Body of pancreas (tissue), 4 donors: ENCODE results near the gene RPTOR. TPM values are rescaled to one million over a fixed set of nuclear protein-coding genes. Genes with fewer than 3 reads are reported as not detected.

Experiments
- ATAC-seq: fragments of 150-250 bp; one replicate; pipeline ENCODE4 v1.9.1; 2016
- DNase-seq, 4 donors: peaks; one replicate each; pipeline ENCODE4 v3.0.0-alpha.2; 2019
- H3K27ac ChIP-seq, 4 donors: fragments of 200-600 bp; sonication (generic); 1 replicate in 3 of 4; 2 replicates in 1 of 4; pipeline versions ENCODE4 v1.5.1 to v1.6.1; 2016 to 2019; ENCODE audit warnings: mild to moderate bottlenecking in 1 of 4, mixed read lengths in 1 of 4, moderate library complexity in 1 of 4
- H3K27me3 ChIP-seq, 2 donors: fragments of 200-600 bp; sonication (generic); one replicate each; pipeline ENCODE4 v1.6.0; 2016; ENCODE audit warnings: mild to moderate bottlenecking in 1 of 2
- H3K36me3 ChIP-seq, 2 donors: fragments of 200-600 bp; sonication (generic); replicated peaks in 1 of 2; 2 replicates each; pipeline ENCODE4 v1.5.1; 2016; ENCODE audit warnings: low read depth in 2 of 2; ENCODE audit not compliant: insufficient read depth in 1 of 2
- H3K4me1 ChIP-seq: fragments of 200-600 bp; sonication (generic); one replicate; pipeline ENCODE4 v1.6.0; 2016
- H3K4me3 ChIP-seq, 2 donors: fragments of 200-600 bp; sonication (generic); 1 replicate in 1 of 2; 2 replicates in 1 of 2; pipeline ENCODE4 v1.5.1; 2016 to 2019
- H3K9me3 ChIP-seq, 3 donors: fragments of 200-600 bp; sonication (generic); 1 replicate in 2 of 3; 2 replicates in 1 of 3; pipeline ENCODE4 v1.5.1; 2016
- CTCF ChIP-seq, 7 experiments: fragments of 450-650 bp in 4 of 7; fragments of 200-600 bp in 3 of 7; sonication (generic) in 3 of 7; IDR thresholded peaks; one replicate each; pipeline ENCODE4 v1.5.1; 2016 to 2019; ENCODE audit warnings: antibody characterized with exemption in 7 of 7
- POLR2A ChIP-seq, 3 donors: fragments of 450-650 bp; IDR thresholded peaks; one replicate each; pipeline ENCODE4 v1.6.1; 2016; ENCODE audit warnings: antibody characterized with exemption in 3 of 3, mild to moderate bottlenecking in 2 of 3
- WGBS, 2 donors: methylation state at CpG; one replicate each; pipeline ENCODE4 v1.1.5; 2017; 5-methylcytosine and 5-hydroxymethylcytosine counted together
- intact Hi-C: fragments of 100-400 bp; cut with DNase I; formaldehyde crosslinking; loops from one replicate; pipeline ENCODE4 v1.15.1; 2023
- total RNA-seq, 2 donors: library from RNA; depleted of rRNA; stranded (reverse); fragments of >200 nt; gene quantifications; one replicate each; pipeline ENCODE4 v1.1.0, GENCODE V29; 2016

RPTOR gene
- total RNA-seq, 2 donors from 2014 or later = 22.3 to 34.3 TPM

DNA sequence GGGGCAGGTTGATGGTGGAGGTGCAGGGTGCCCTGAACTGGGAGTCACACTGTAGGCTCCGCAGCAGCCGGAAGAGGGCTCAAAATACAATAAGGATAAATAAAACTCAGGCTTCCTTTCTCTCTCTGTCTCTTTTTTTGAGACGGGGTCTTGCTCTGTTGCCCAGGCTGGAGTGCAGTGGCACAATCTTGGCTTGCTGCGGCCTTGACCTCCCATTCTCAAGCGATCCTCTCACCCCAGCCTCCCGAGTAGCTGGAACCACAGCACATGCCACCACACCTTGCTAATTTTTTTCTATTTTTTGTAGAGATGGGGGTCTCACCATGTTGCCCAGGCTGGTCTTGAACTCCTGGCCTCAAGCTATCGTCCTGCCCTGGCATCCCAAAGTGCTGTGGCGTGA, 35.3 kb upstream of the RPTOR start:
- WGBS, 2 donors = 56 to 61% methylated on average over 8 of the region's 8 CpGs
- no peaks in the 10 kb centered on the region for H3K36me3 ChIP-seq
- peaks cover 0 to 9% of the 10 kb centered on the region in 2 donors for H3K27me3 ChIP-seq
- no peaks in the 10 kb centered on the region for H3K4me1 ChIP-seq
- TF ChIP-seq POLR2A (IDR thresholded peaks at IDR 0.05) (no peak), CTCF (IDR thresholded peaks at IDR 0.05) (no peak)
- no peak for DNase-seq
- ATAC-seq = no peak
- no peak overlapping the region for H3K27ac ChIP-seq
- no peak overlapping the region for H3K4me3 ChIP-seq
- no peaks in the 10 kb centered on the region for H3K9me3 ChIP-seq
- intact Hi-C loops = no loop called here

- Histone ChIP-seq H3K9me3 (no peaks in the 10 kb centered on the region), H3K4me3 (no peak overlapping the region), H3K27ac (no peak overlapping the region), H3K4me1 (no peaks in the 10 kb centered on the region), H3K36me3 (no peaks in the 10 kb centered on the region), H3K27me3 (peaks cover 0 to 9% of the 10 kb centered on the region in 2 donors)
- 62 to 72% methylated on average over 8 to 14 of the region's 14 CpGs for WGBS, 2 donors
- TF ChIP-seq POLR2A (IDR thresholded peaks at IDR 0.05) (no peak), CTCF (IDR thresholded peaks at IDR 0.05) (no peak)
- DNase-seq (no peak), ATAC-seq (no peak)
- intact Hi-C loops = no loop called here
Measured at GRCh38 chr17:80510132-80510531, 34.5 kb upstream of the RPTOR start.

DNA sequence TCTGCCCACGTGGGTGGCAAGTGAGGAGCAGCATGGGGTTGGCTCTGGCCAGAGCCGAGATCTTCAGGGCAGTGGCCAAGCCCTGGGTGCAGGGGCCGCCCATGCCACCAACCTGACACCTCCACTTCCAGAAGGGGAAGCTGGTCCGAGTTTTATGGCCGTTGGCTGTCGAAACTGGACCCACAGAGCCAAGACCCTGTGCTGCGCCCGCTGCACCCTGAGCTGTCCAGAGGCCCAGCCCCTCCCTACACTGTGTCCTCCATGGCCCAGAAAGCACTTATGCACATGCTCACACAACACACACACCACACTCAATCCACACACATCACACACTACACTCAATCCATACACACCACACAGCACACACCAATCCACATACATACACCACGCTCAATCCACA, 33.9 kb upstream of the RPTOR start:
- H3K27me3 ChIP-seq = peaks cover 0 to 5% of the 10 kb centered on the region in 2 donors
- no peak for ATAC-seq

DNA sequence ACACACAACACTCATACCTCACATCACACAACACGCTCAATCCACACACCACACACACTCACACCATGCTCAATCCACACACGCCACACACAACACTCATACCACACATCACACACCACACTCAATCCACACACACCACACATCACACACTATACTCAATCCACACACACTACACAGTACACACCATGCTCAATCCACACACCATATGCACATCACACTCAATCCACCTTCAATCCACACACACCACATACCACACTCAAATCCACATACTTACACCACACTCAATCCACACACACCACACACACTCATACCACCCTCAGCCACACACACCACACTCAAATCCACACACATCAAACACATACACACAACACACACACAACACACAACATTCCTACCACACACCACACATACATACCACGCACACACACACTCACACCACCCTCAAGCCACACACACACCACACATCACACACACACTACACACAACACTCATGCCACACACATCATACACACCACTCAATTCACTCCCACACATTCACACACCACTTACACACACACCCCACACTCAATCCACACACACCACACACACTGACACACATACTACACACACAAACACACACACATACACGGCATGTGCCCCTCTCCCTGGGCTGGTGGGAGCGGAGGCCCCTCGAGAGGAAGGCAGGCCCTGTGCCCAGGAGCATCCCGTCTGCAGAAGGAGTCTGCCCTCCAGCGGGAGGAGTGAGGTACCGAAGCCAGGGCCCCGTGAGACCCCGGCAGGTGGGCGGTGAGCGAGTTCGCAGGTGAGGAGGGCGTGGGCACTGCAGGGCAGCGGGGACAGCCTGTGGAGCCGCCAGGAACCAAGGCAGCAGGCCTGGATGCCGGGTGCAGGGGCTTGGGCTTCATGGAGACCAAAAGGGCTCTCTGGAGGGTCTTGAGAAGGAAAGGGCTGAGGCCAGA, 33.1 kb upstream of the RPTOR start:
- 33 to 49% methylated on average over 11 to 18 of the region's 18 CpGs for WGBS, 2 donors
- intact Hi-C loops = no loop called here
- DNase-seq (no peak), ATAC-seq (no peak)
- TF ChIP-seq CTCF (IDR thresholded peaks at IDR 0.05) (no peak), POLR2A (IDR thresholded peaks at IDR 0.05) (no peak)
- Histone ChIP-seq H3K4me1 (no peaks in the 10 kb centered on the region), H3K9me3 (no peaks in the 10 kb centered on the region), H3K4me3 (no peak overlapping the region), H3K27ac (no peak overlapping the region), H3K27me3 (no peaks in the 10 kb centered on the region), H3K36me3 (no peaks in the 10 kb centered on the region)

More for the DNA sequence above, 33.9 kb upstream of the RPTOR start:
- H3K27ac ChIP-seq = no peak overlapping the region
- no peaks in the 10 kb centered on the region for H3K36me3 ChIP-seq
- 73 to 74% methylated on average over 3 to 9 of the region's 9 CpGs for whole genome bisulfite sequencing, 2 donors
- no peaks in the 10 kb centered on the region for H3K4me1 ChIP-seq
- intact Hi-C loops = no loop called here
- TF ChIP-seq CTCF (IDR thresholded peaks at IDR 0.05) (no peak), POLR2A (IDR thresholded peaks at IDR 0.05) (no peak)
- H3K9me3 ChIP-seq = no peaks in the 10 kb centered on the region
- H3K4me3 ChIP-seq = no peak overlapping the region
- DNase-seq = no peak
